ENCODE results near the gene DNAJA4. TPM values are rescaled to one million over a fixed set of nuclear protein-coding genes. Genes with fewer than 3 reads are reported as not detected.

DNAJA4 gene
- total and polyA plus RNA-seq, 8 donors, result 2.3 to 16.1 (median 5.6) TPM

GRCh38 chr15:78322243-78322642 is 57.9 kb downstream of the DNAJA4 start:
- H3K36me3 ChIP-seq, result no peaks in the 10 kb centered on the region
- WGBS, 2 donors, result 61 to 67% methylated on average over 15 of the region's 15 CpGs
- H3K4me3 ChIP-seq, result no peak overlapping the region
- H3K4me1 ChIP-seq, result no peaks in the 10 kb centered on the region
- H3K9me3 ChIP-seq, result no peaks in the 10 kb centered on the region
- DNase-seq, result no peak
- no peak for TF ChIP-seq CTCF (IDR thresholded peaks at IDR 0.05)
- H3K27ac ChIP-seq, result no peak overlapping the region
- FAIRE-seq, result no peak
- H3K27me3 ChIP-seq, result no peaks in the 10 kb centered on the region
- ATAC-seq, result no peak
- intact Hi-C loops (cut with DNase I), result no loop called here

- FAIRE-seq, result no peak
- Histone ChIP-seq H3K27ac (no peak overlapping the region), H3K27me3 (no peaks in the 10 kb centered on the region), H3K4me1 (no peaks in the 10 kb centered on the region), H3K4me3 (no peak overlapping the region), H3K36me3 (no peaks in the 10 kb centered on the region), H3K9me3 (no peaks in the 10 kb centered on the region)
- ATAC-seq, result peak in 1 of 4 donors; percentile 17
- 65 to 71% methylated on average over 19 of the region's 19 CpGs for WGBS, 2 donors
- intact Hi-C loops (cut with DNase I), result no loop called here
- DNase-seq, result no peak
- no peak for TF ChIP-seq CTCF (IDR thresholded peaks at IDR 0.05)
These were observed 58.6 kb downstream of the DNAJA4 start for GRCh38 chr15:78322724-78323521.

GRCh38 chr15:78323693-78324092 is 59.3 kb downstream of the DNAJA4 start:
- Histone ChIP-seq H3K36me3 (no peaks in the 10 kb centered on the region), H3K27ac (no peak overlapping the region), H3K4me3 (no peak overlapping the region), H3K9me3 (no peaks in the 10 kb centered on the region), H3K27me3 (no peaks in the 10 kb centered on the region), H3K4me1 (no peaks in the 10 kb centered on the region)
- intact Hi-C loops (cut with DNase I), result no loop called here
- 60 to 64% methylated on average over 7 of the region's 7 CpGs for WGBS, 2 donors
- ATAC-seq, result no peak
- DNase-seq, result no peak
- TF ChIP-seq CTCF (IDR thresholded peaks at IDR 0.05), result no peak
- FAIRE-seq, result no peak

- Histone ChIP-seq H3K27me3 (no peaks in the 10 kb centered on the region), H3K4me3 (no peak overlapping the region), H3K9me3 (no peaks in the 10 kb centered on the region), H3K27ac (no peak overlapping the region), H3K4me1 (no peaks in the 10 kb centered on the region), H3K36me3 (no peaks in the 10 kb centered on the region)
- FAIRE-seq (no peak), DNase-seq (no peak), ATAC-seq (no peak)
- 85 to 87% methylated on average over 5 of the region's 5 CpGs for WGBS, 2 donors
- intact Hi-C loops (cut with DNase I), result no loop called here
- no peak for TF ChIP-seq CTCF (IDR thresholded peaks at IDR 0.05)
These were observed 59.8 kb downstream of the DNAJA4 start for GRCh38 chr15:78324144-78324543.

GRCh38 chr15:78325092-78325843 is 60.9 kb downstream of the DNAJA4 start:
- 62 to 66% methylated on average over 7 of the region's 7 CpGs for WGBS, 2 donors
- Histone ChIP-seq H3K27ac (no peak overlapping the region), H3K27me3 (no peaks in the 10 kb centered on the region), H3K9me3 (no peaks in the 10 kb centered on the region), H3K4me3 (no peak overlapping the region), H3K36me3 (no peaks in the 10 kb centered on the region), H3K4me1 (no peaks in the 10 kb centered on the region)
- ATAC-seq (no peak), FAIRE-seq (no peak), DNase-seq (no peak)
- intact Hi-C loops (cut with DNase I), result no loop called here
- no peak for TF ChIP-seq CTCF (IDR thresholded peaks at IDR 0.05)

Data from pancreas (tissue), 10 donors.